Neuronal stem cell (in vitro differentiated cells): ENCODE data around the gene CSMD2.
A peak's percentile ranks its signal among the peaks of the same experiment; 100 is the strongest.

Source experiments
- DNase-seq: peaks from one replicate; pipeline ENCODE4 v3.0.0-alpha.2; 2013; ENCODE audit warnings: low spot score
- H2AFZ ChIP-seq: one replicate; pipeline ENCODE4 v1.6.1; 2013; ENCODE audit warnings: mild to moderate bottlenecking, low read length, inconsistent platforms
- H2AK5ac ChIP-seq: 2 replicates; pipeline ENCODE4 v1.6.1; 2013; ENCODE audit warnings: low read depth, mild to moderate bottlenecking, inconsistent platforms, low read length, moderate library complexity, mixed read lengths
- H2BK120ac ChIP-seq: 2 replicates; pipeline ENCODE4 v1.6.1; 2013; ENCODE audit warnings: low read depth, mild to moderate bottlenecking, inconsistent platforms, low read length, moderate library complexity, mixed read lengths
- H2BK12ac ChIP-seq: one replicate; pipeline ENCODE4 v1.6.1; 2013; ENCODE audit warnings: low read length, inconsistent platforms
- H2BK15ac ChIP-seq: 2 replicates; pipeline ENCODE4 v1.6.1; 2013; ENCODE audit warnings: mild to moderate bottlenecking, low read length, inconsistent platforms, mixed read lengths
- H2BK5ac ChIP-seq: one replicate; pipeline ENCODE4 v1.6.1; 2013; ENCODE audit warnings: inconsistent platforms, mild to moderate bottlenecking, low read length, moderate library complexity
- H3K14ac ChIP-seq: one replicate; pipeline ENCODE4 v1.6.1; 2013; ENCODE audit warnings: low read length, inconsistent platforms
- H3K18ac ChIP-seq: 2 replicates; pipeline ENCODE4 v1.6.1; 2013; ENCODE audit warnings: low read length, inconsistent platforms
- H3K23ac ChIP-seq: 2 replicates; pipeline ENCODE4 v1.6.1; 2013; ENCODE audit warnings: low read depth, mild to moderate bottlenecking, mixed read lengths, low read length, inconsistent platforms; ENCODE audit not compliant: poor library complexity
- H3K27ac ChIP-seq: replicated peaks from 3 replicates; pipeline ENCODE4 v1.5.1; 2013; ENCODE audit warnings: low read length, inconsistent platforms
- H3K27me3 ChIP-seq, 3 experiments: 2 replicates each; pipeline ENCODE4 v1.6.1; 2013; ENCODE audit warnings: low read length in 3 of 3, mild to moderate bottlenecking in 2 of 3, inconsistent platforms in 1 of 3, low read depth in 1 of 3, mixed read lengths in 1 of 3, moderate library complexity in 1 of 3; ENCODE audit not compliant: control insufficient read depth in 3 of 3, insufficient read depth in 3 of 3
- H3K36me3 ChIP-seq, 2 donors: replicated peaks in 1 of 2; 2 replicates each; pipeline ENCODE4 v1.6.1; 2013; ENCODE audit warnings: low read length in 2 of 2; ENCODE audit not compliant: control insufficient read depth in 2 of 2, insufficient read depth in 2 of 2
- H3K4ac ChIP-seq: 2 replicates; pipeline ENCODE4 v1.6.1; 2013; ENCODE audit warnings: inconsistent platforms, mild to moderate bottlenecking, low read length, moderate library complexity
- H3K4me1 ChIP-seq, 2 donors: 1 replicate in 1 of 2; 2 replicates in 1 of 2; pipeline ENCODE4 v1.6.1; 2013; ENCODE audit warnings: low read length in 2 of 2, low read depth in 1 of 2; ENCODE audit not compliant: control insufficient read depth in 2 of 2, insufficient read depth in 1 of 2
- H3K4me2 ChIP-seq: one replicate; pipeline ENCODE4 v1.6.1; 2013; ENCODE audit warnings: mild to moderate bottlenecking, low read length, inconsistent platforms; ENCODE audit not compliant: insufficient read depth, poor library complexity, severe bottlenecking
- H3K4me3 ChIP-seq, 2 donors: 2 replicates each; pipeline ENCODE4 v1.5.1; 2013; ENCODE audit warnings: low read length in 2 of 2, mild to moderate bottlenecking in 2 of 2, inconsistent platforms in 1 of 2, moderate library complexity in 1 of 2
- H3K79me1 ChIP-seq: one replicate; pipeline ENCODE4 v1.6.1; 2013; ENCODE audit warnings: low read depth, mild to moderate bottlenecking, inconsistent platforms, low read length, moderate library complexity
- H3K9ac ChIP-seq: one replicate; pipeline ENCODE4 v1.6.1; 2013; ENCODE audit warnings: mild to moderate bottlenecking, low read depth, low read length, inconsistent platforms; ENCODE audit not compliant: poor library complexity
- H3K9me3 ChIP-seq, 2 donors: replicated peaks in 1 of 2; 2 replicates each; pipeline versions ENCODE3 to v1.6.1; 2013; ENCODE audit warnings: low read length in 2 of 2, mild to moderate bottlenecking in 2 of 2, inconsistent platforms in 1 of 2, low read depth in 1 of 2, mixed read lengths in 1 of 2, moderate library complexity in 1 of 2; ENCODE audit not compliant: control insufficient read depth in 2 of 2, insufficient read depth in 1 of 2
- H4K8ac ChIP-seq: one replicate; pipeline ENCODE4 v1.6.1; 2013; ENCODE audit warnings: low read depth, mild to moderate bottlenecking, inconsistent platforms, low read length, moderate library complexity
- H4K91ac ChIP-seq: one replicate; pipeline ENCODE4 v1.6.1; 2013; ENCODE audit warnings: low read length, low read depth, mild to moderate bottlenecking, inconsistent platforms; ENCODE audit not compliant: poor library complexity
- WGBS, 2 donors: extraction: QIAGEN DNeasy Blood & Tissue Kit; methylation state at CpG; one replicate each; pipeline ENCODE4 v1.1.7; 2013; ENCODE audit warnings: missing lambda C conversion rate in 2 of 2, mixed read lengths in 1 of 2; ENCODE audit not compliant: insufficient read length in 2 of 2, insufficient replicate concordance in 1 of 2; ENCODE audit errors: extremely low coverage in 2 of 2; 5-methylcytosine and 5-hydroxymethylcytosine counted together

Gene CSMD2

GRCh38 chr1:33984906-33985565 lies 180.0 kb downstream of the CSMD2 start:
- no peaks in the 10 kb centered on the region for H3K79me1 ChIP-seq
- H3K14ac ChIP-seq, result no peak overlapping the region
- H3K4me1 ChIP-seq, result peaks cover 0 to 10% of the 10 kb centered on the region in 2 donors
- H2BK12ac ChIP-seq, result no peak overlapping the region
- no peaks in the 10 kb centered on the region for H3K27me3 ChIP-seq
- no peak overlapping the region for H3K27ac ChIP-seq
- DNase-seq, result no peak
- H3K9me3 ChIP-seq, result no peaks in the 10 kb centered on the region
- H4K8ac ChIP-seq, result no peak overlapping the region
- H3K4ac ChIP-seq, result no peak overlapping the region
- WGBS, 2 donors, result no CpG with 5 or more reads among the region's 13 CpGs
- no peak overlapping the region for H2BK120ac ChIP-seq
- no peak overlapping the region for H3K4me2 ChIP-seq
- no peak overlapping the region for H3K23ac ChIP-seq
- H2AFZ ChIP-seq, result no peak overlapping the region
- H3K9ac ChIP-seq, result no peak overlapping the region
- H2BK15ac ChIP-seq, result no peak overlapping the region
- no peak overlapping the region for H3K4me3 ChIP-seq
- peak overlapping the region; percentile 60 for H3K18ac ChIP-seq
- no peak overlapping the region for H2BK5ac ChIP-seq
- no peaks in the 10 kb centered on the region for H3K36me3 ChIP-seq
- H4K91ac ChIP-seq, result no peak overlapping the region
- no peak overlapping the region for H2AK5ac ChIP-seq

DNA sequence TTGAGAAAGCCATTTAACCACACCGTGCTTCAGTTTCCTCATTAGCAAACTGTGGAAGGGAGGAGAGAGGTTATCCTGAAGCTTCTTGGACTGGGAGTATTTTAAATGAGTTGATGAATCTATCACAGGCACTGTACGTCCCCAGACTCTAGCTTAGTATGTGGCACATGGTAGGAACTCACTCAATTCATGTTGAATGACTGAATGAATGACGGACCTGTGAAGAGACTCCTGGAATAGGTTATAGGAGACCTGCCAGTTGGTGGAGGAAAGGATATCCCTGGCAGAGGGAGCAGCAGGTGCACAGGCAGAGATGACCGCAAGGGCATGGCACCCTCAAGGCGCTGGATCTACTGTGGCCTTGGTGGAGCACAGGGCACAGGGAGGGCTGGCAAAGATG lies 182.6 kb downstream of the CSMD2 start:
- Histone ChIP-seq H3K9ac (no peak overlapping the region), H2BK12ac (peak overlapping the region; percentile 4), H4K91ac (no peak overlapping the region), H2AFZ (no peak overlapping the region), H3K14ac (no peak overlapping the region), H3K4ac (no peak overlapping the region), H3K36me3 (no peaks in the 10 kb centered on the region), H3K4me2 (no peak overlapping the region), H3K4me3 (no peak overlapping the region), H3K18ac (no peak overlapping the region), H3K9me3 (no peaks in the 10 kb centered on the region), H2BK5ac (no peak overlapping the region), H2BK15ac (no peak overlapping the region), H4K8ac (no peak overlapping the region), H2BK120ac (no peak overlapping the region), H3K27ac (no peak overlapping the region), H3K79me1 (no peaks in the 10 kb centered on the region), H3K23ac (no peak overlapping the region), H3K27me3 (no peaks in the 10 kb centered on the region), H3K4me1 (peaks cover 0 to 10% of the 10 kb centered on the region in 2 donors), H2AK5ac (no peak overlapping the region)
- no CpG with 5 or more reads among the region's 5 CpGs for WGBS, 2 donors
- no peak for DNase-seq

DNA sequence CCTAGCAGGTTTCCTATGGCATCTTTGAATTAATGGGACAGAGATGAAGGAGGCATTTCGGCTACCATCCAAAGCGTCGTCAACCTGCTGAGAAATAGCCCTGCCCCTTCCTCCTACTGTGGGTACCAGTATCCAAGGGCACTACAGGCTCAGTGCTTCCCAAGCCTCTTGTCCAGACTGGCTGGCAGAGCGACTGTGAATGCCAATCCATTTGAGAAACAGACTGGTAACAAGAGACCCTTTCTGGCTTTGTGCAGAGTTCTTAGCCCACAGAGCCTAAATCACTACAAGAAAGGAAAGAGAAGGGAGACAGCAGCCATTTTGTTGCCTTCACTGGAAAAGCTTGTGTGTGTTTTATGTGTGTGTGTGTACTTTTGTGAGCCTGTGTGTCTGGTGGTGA lies 185.7 kb downstream of the CSMD2 start:
- Histone ChIP-seq H3K79me1 (no peaks in the 10 kb centered on the region), H3K18ac (no peak overlapping the region), H2BK5ac (no peak overlapping the region), H2BK15ac (no peak overlapping the region), H2BK120ac (no peak overlapping the region), H3K4me3 (no peak overlapping the region), H2BK12ac (no peak overlapping the region), H3K23ac (no peak overlapping the region), H3K14ac (no peak overlapping the region), H3K9ac (no peak overlapping the region), H3K36me3 (no peaks in the 10 kb centered on the region), H3K4me2 (no peak overlapping the region), H3K27me3 (no peaks in the 10 kb centered on the region), H4K8ac (no peak overlapping the region), H3K4me1 (peaks cover 0 to 1% of the 10 kb centered on the region in 2 donors), H2AK5ac (no peak overlapping the region), H3K27ac (no peak overlapping the region), H3K4ac (no peak overlapping the region), H3K9me3 (no peaks in the 10 kb centered on the region), H2AFZ (no peak overlapping the region), H4K91ac (no peak overlapping the region)
- WGBS, 2 donors, result no CpG with 5 or more reads among the region's 4 CpGs
- DNase-seq, result no peak

GRCh38 chr1:33975961-33976360 lies 189.1 kb downstream of the CSMD2 start:
- Histone ChIP-seq H3K27me3 (no peaks in the 10 kb centered on the region), H2BK15ac (no peak overlapping the region), H3K4ac (no peak overlapping the region), H3K36me3 (no peaks in the 10 kb centered on the region), H3K9me3 (no peaks in the 10 kb centered on the region), H2AK5ac (no peak overlapping the region), H3K4me1 (peaks cover 0 to 12% of the 10 kb centered on the region in 2 donors), H3K9ac (no peak overlapping the region), H2BK5ac (no peak overlapping the region), H3K14ac (no peak overlapping the region), H4K8ac (no peak overlapping the region), H3K79me1 (no peaks in the 10 kb centered on the region), H3K4me2 (no peak overlapping the region), H3K27ac (no peak overlapping the region), H3K4me3 (no peak overlapping the region), H3K23ac (no peak overlapping the region), H2BK12ac (no peak overlapping the region), H2BK120ac (no peak overlapping the region), H3K18ac (no peak overlapping the region), H4K91ac (no peak overlapping the region), H2AFZ (no peak overlapping the region)
- no CpG with 5 or more reads among the region's 3 CpGs for WGBS, 2 donors
- DNase-seq, result no peak
